Measurements from ENCODE around the gene CD160. TPM values are rescaled to one million over a fixed set of nuclear protein-coding genes. Genes with fewer than 3 reads are reported as not detected.

Gene CD160
- total and polyA plus RNA-seq, 10 of the 15 experiments (the other 5 are each of a cell fraction or from before 2014, with no cell fraction given): 0.06 to 1.1 (median 0.26) TPM; not detected in 5

GRCh38 chr1:145701306-145701862, 17.9 kb upstream of the CD160 start:
- RAD21 ChIA-PET (ENCODE audit: unreplicated experiment): no interaction called here
- Histone ChIP-seq H3K9me3 (replicated peaks; ENCODE audit: control insufficient read depth, insufficient read depth, low read length) (no peaks in the 10 kb centered on the region), H2AFZ (ENCODE audit: control insufficient read depth, low read depth, low read length) (no peak overlapping the region), H3K4me2 (ENCODE audit: control insufficient read depth, insufficient read depth) (no peak overlapping the region), H3K4me3 (no peak overlapping the region), H3K4me1 (ENCODE audit: control insufficient read depth, insufficient read depth, low read length) (no peaks in the 10 kb centered on the region), H3K27ac (ENCODE audit: control insufficient read depth, insufficient read depth) (no peak overlapping the region), H3K27me3 (replicated peaks in 1 of 2; ENCODE audit: control insufficient read depth in 2 of 2, insufficient read depth in 2 of 2, low read length in 1 of 2) (no peaks in the 10 kb centered on the region), H3K36me3 (ENCODE audit: control insufficient read depth in 2 of 2, insufficient read depth in 2 of 2, low read length in 1 of 2) (no peaks in the 10 kb centered on the region), H4K20me1 (ENCODE audit: control insufficient read depth, insufficient read depth) (no peaks in the 10 kb centered on the region), H3K9ac (ENCODE audit: control insufficient read depth, insufficient read depth, low read length) (no peak overlapping the region), H3K79me2 (ENCODE audit: control insufficient read depth, insufficient read depth, low read length) (no peaks in the 10 kb centered on the region)
- POLR2A ChIA-PET: no interaction called here
- SMC1A ChIA-PET (ENCODE audit: uncharacterized antibody, unreplicated experiment): no interaction called here
- ATAC-seq (no peak), FAIRE-seq (no peak), DNase-seq (ENCODE audit: low read depth, low spot score) (no peak)
- TF ChIP-seq IRF3 (IDR thresholded peaks at IDR 0.05): no peak
- no peak for TF ChIP-seq HSF1 (IDR thresholded peaks at IDR 0.05; ENCODE audit: low read depth, low read length)
- TF ChIP-seq NBN (IDR thresholded peaks at IDR 0.05): no peak
- CTCF ChIA-PET: interaction anchor here (1.4 kb wide), 1 partner anchor 19 kb away, joined by 4 read pairs; no protein-coding TSS in a partner anchor
- intact Hi-C loops (cut with micrococcal nuclease; ENCODE audit: unreplicated experiment): no loop called here
- 49% methylated on average over 2 of the region's 2 CpGs for WGBS (ENCODE audit: insufficient coverage, insufficient replicate concordance, low lambda C conversion rate, missing lambda C conversion rate)
- BruUV-seq (replicated peaks): no TSS peak
- in situ Hi-C loops (cut with MboI): no loop called here

GRCh38 chr1:145702052-145702451, 17.2 kb upstream of the CD160 start:
- Histone ChIP-seq H3K79me2 (ENCODE audit: control insufficient read depth, insufficient read depth, low read length) (no peaks in the 10 kb centered on the region), H2AFZ (ENCODE audit: control insufficient read depth, low read depth, low read length) (no peak overlapping the region), H4K20me1 (ENCODE audit: control insufficient read depth, insufficient read depth) (no peaks in the 10 kb centered on the region), H3K27ac (ENCODE audit: control insufficient read depth, insufficient read depth) (no peak overlapping the region), H3K9me3 (replicated peaks; ENCODE audit: control insufficient read depth, insufficient read depth, low read length) (no peaks in the 10 kb centered on the region), H3K4me2 (ENCODE audit: control insufficient read depth, insufficient read depth) (no peak overlapping the region), H3K4me3 (no peak overlapping the region), H3K36me3 (ENCODE audit: control insufficient read depth in 2 of 2, insufficient read depth in 2 of 2, low read length in 1 of 2) (no peaks in the 10 kb centered on the region), H3K27me3 (replicated peaks in 1 of 2; ENCODE audit: control insufficient read depth in 2 of 2, insufficient read depth in 2 of 2, low read length in 1 of 2) (no peaks in the 10 kb centered on the region), H3K9ac (ENCODE audit: control insufficient read depth, insufficient read depth, low read length) (no peak overlapping the region), H3K4me1 (ENCODE audit: control insufficient read depth, insufficient read depth, low read length) (no peaks in the 10 kb centered on the region)
- ChIA-PET RAD21 (ENCODE audit: unreplicated experiment) (no interaction called here), CTCF (no interaction called here), SMC1A (ENCODE audit: uncharacterized antibody, unreplicated experiment) (no interaction called here), POLR2A (interaction anchor here (0.7 kb wide), 1 partner anchor 9 kb away, joined by 3 read pairs; no protein-coding TSS in a partner anchor)
- DNase-seq (ENCODE audit: low read depth, low spot score) (no peak), FAIRE-seq (no peak), ATAC-seq (no peak)
- WGBS (ENCODE audit: insufficient coverage, insufficient replicate concordance, low lambda C conversion rate, missing lambda C conversion rate): 12% methylated on average over 2 of the region's 2 CpGs
- in situ Hi-C loops (cut with MboI) (no loop called here), intact Hi-C loops (cut with micrococcal nuclease; ENCODE audit: unreplicated experiment) (no loop called here)
- no TSS peak for BruUV-seq (replicated peaks)
- TF ChIP-seq USF2 (IDR thresholded peaks at IDR 0.05; ENCODE audit: borderline replicate concordance, low read depth, low read length) (no peak), ZNF384 (IDR thresholded peaks at IDR 0.05; ENCODE audit: borderline replicate concordance, low read depth, low read length) (no peak), NBN (IDR thresholded peaks at IDR 0.05) (no peak), HDAC6 (IDR thresholded peaks at IDR 0.05; ENCODE audit: unreplicated experiment) (no peak), MEF2A (IDR thresholded peaks at IDR 0.05; ENCODE audit: insufficient read depth, low read depth, low read length) (no peak), ATF2 (IDR thresholded peaks at IDR 0.05; ENCODE audit: low read length) (no peak), STAT3 (IDR thresholded peaks at IDR 0.05; ENCODE audit: low read depth, low read length) (no peak), ELK1 (IDR thresholded peaks at IDR 0.05; ENCODE audit: low read depth, low read length) (no peak), DPF2 (IDR thresholded peaks at IDR 0.05) (no peak), EED (IDR thresholded peaks at IDR 0.05; ENCODE audit: low read depth) (no peak)

All from GM12878 (cell line).